ENCODE results near the gene YWHAQ. TPM values are rescaled to one million over a fixed set of nuclear protein-coding genes. Genes with fewer than 3 reads are reported as not detected.

YWHAQ gene
- total RNA-seq, 1 experiment from 2014 or later, result 307 TPM

GRCh38 chr2:9570182-9571060 is 60.4 kb downstream of the YWHAQ start:
- no peaks in the 10 kb centered on the region for H3K9me3 Mint-ChIP-seq (ENCODE audit: low read depth, unreplicated experiment)
- H3K27me3 Mint-ChIP-seq (ENCODE audit: unreplicated experiment), result no peaks in the 10 kb centered on the region
- no peak overlapping the region for H3K27ac Mint-ChIP-seq (ENCODE audit: unreplicated experiment)
- no peak for DNase-seq
- peaks cover 3% of the 10 kb centered on the region for H3K36me3 Mint-ChIP-seq (ENCODE audit: insufficient read depth, unreplicated experiment)
- BruUV-seq (replicated peaks), result no TSS peak
- TF ChIP-seq, protein P1, sequence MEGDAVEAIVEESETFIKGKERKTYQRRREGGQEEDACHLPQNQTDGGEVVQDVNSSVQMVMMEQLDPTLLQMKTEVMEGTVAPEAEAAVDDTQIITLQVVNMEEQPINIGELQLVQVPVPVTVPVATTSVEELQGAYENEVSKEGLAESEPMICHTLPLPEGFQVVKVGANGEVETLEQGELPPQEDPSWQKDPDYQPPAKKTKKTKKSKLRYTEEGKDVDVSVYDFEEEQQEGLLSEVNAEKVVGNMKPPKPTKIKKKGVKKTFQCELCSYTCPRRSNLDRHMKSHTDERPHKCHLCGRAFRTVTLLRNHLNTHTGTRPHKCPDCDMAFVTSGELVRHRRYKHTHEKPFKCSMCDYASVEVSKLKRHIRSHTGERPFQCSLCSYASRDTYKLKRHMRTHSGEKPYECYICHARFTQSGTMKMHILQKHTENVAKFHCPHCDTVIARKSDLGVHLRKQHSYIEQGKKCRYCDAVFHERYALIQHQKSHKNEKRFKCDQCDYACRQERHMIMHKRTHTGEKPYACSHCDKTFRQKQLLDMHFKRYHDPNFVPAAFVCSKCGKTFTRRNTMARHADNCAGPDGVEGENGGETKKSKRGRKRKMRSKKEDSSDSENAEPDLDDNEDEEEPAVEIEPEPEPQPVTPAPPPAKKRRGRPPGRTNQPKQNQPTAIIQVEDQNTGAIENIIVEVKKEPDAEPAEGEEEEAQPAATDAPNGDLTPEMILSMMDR (IDR thresholded peaks at IDR 0.05; ENCODE audit: unreplicated experiment), result no peak
- intact Hi-C loops (cut with micrococcal nuclease; ENCODE audit: unreplicated experiment), result no loop called here
- peaks cover 5% of the 10 kb centered on the region for H3K4me1 Mint-ChIP-seq (ENCODE audit: low read depth, unreplicated experiment)
- CTCF ChIA-PET, result no interaction called here
- no peak overlapping the region for H3K4me3 Mint-ChIP-seq (ENCODE audit: low read depth, unreplicated experiment)

DNA sequence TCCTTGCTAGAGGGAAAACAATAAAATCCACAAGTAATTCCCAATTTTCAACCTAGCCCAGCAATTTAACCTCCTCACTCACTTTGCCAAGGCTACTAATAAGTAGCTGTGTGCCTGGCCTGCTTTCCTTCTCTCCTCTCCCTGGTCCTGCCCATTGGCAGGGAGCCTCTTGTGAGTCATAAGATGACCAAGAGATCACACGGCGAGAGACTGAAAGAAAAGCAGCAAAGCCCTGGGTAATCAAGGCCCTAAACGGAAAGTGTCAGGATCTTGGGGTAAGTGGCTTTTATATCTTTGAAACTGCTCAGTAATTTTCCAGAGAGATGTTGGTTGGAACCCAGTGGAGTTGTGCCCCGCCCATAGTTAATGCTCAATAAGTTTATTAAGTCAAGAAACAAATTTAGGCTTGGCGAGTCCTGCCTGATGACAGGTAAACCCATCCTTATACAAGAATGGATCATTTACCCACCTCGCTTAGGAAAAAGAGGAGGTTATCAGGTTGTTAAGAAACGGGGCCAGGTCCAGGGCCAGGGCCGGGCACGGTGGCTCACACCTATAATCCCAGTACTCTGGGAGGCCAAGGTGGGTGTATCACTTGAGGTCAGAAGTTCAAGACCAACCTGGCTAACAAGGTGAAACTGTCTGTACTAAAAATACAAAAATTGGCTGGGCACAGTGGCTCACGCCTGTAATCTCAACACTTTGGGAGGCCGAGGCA is 65.2 kb downstream of the YWHAQ start:
- Mint-ChIP-seq H3K4me1 (ENCODE audit: low read depth, unreplicated experiment) (peaks cover 10% of the 10 kb centered on the region), H3K9me3 (ENCODE audit: low read depth, unreplicated experiment) (no peaks in the 10 kb centered on the region), H3K36me3 (ENCODE audit: insufficient read depth, unreplicated experiment) (peaks cover 7% of the 10 kb centered on the region), H3K27ac (ENCODE audit: unreplicated experiment) (peak overlapping the region; percentile 94), H3K4me3 (ENCODE audit: low read depth, unreplicated experiment) (peak overlapping the region; percentile 36), H3K27me3 (ENCODE audit: unreplicated experiment) (no peaks in the 10 kb centered on the region)
- DNase-seq, result peak; percentile 75
- intact Hi-C loops (cut with micrococcal nuclease; ENCODE audit: unreplicated experiment), result no loop called here
- CTCF ChIA-PET, result interaction anchor here (0.6 to 1.6 kb wide), 4 partner anchors 9 to 65 kb away, joined by 4 to 6 read pairs (median 4); partner anchors contain the start of genes ADAM17 and YWHAQ
- TF ChIP-seq, protein P1 (IDR thresholded peaks at IDR 0.05; ENCODE audit: unreplicated experiment), result no peak
- BruUV-seq (replicated peaks), result TSS peak; percentile 52

GRCh38 chr2:9560628-9561027 is 70.2 kb downstream of the YWHAQ start:
- Mint-ChIP-seq H3K27me3 (ENCODE audit: unreplicated experiment) (no peaks in the 10 kb centered on the region), H3K4me3 (ENCODE audit: low read depth, unreplicated experiment) (no peak overlapping the region), H3K9me3 (ENCODE audit: low read depth, unreplicated experiment) (no peaks in the 10 kb centered on the region), H3K4me1 (ENCODE audit: low read depth, unreplicated experiment) (peaks cover 7% of the 10 kb centered on the region), H3K27ac (ENCODE audit: unreplicated experiment) (no peak overlapping the region), H3K36me3 (ENCODE audit: insufficient read depth, unreplicated experiment) (peaks cover 21% of the 10 kb centered on the region)
- TF ChIP-seq, protein P1 (IDR thresholded peaks at IDR 0.05; ENCODE audit: unreplicated experiment), result no peak
- BruUV-seq (replicated peaks), result no TSS peak
- intact Hi-C loops (cut with micrococcal nuclease; ENCODE audit: unreplicated experiment), result no loop called here
- no peak for DNase-seq
- CTCF ChIA-PET, result no interaction called here

GRCh38 chr2:9558948-9559381 is 71.8 kb downstream of the YWHAQ start:
- Mint-ChIP-seq H3K27ac (ENCODE audit: unreplicated experiment) (peak overlapping the region; percentile 43), H3K4me1 (ENCODE audit: low read depth, unreplicated experiment) (peaks cover 11% of the 10 kb centered on the region), H3K27me3 (ENCODE audit: unreplicated experiment) (no peaks in the 10 kb centered on the region), H3K4me3 (ENCODE audit: low read depth, unreplicated experiment) (no peak overlapping the region), H3K36me3 (ENCODE audit: insufficient read depth, unreplicated experiment) (peaks cover 32% of the 10 kb centered on the region), H3K9me3 (ENCODE audit: low read depth, unreplicated experiment) (no peaks in the 10 kb centered on the region)
- intact Hi-C loops (cut with micrococcal nuclease; ENCODE audit: unreplicated experiment), result no loop called here
- no TSS peak for BruUV-seq (replicated peaks)
- TF ChIP-seq, protein P1 (IDR thresholded peaks at IDR 0.05; ENCODE audit: unreplicated experiment), result no peak
- CTCF ChIA-PET, result no interaction called here
- no peak for DNase-seq
